Small intestine (tissue), 7 donors: ENCODE data around the gene TOB2. TPM values are rescaled to one million over a fixed set of nuclear protein-coding genes. Genes with fewer than 3 reads are reported as not detected.

ENCODE experiments used
- DNase-seq, 2 donors: peaks; one replicate each; pipeline versions ENCODE4 v3.0.0 to v3.0.0-alpha.2; 2013
- FAIRE-seq: peaks from 2 replicates; lab custom pipeline; 2012; peaks lifted over from hg19 to GRCh38; lab: Jason Lieb, UNC
- H3K27ac ChIP-seq, 3 donors: one replicate each; pipeline ENCODE4 v1.5.1; 2013; ENCODE audit warnings: low read length in 2 of 3, mild to moderate bottlenecking in 2 of 3, control low read depth in 1 of 3, inconsistent platforms in 1 of 3, low read depth in 1 of 3, moderate library complexity in 1 of 3
- H3K27me3 ChIP-seq, 3 donors: one replicate each; pipeline ENCODE4 v1.6.1; 2013; ENCODE audit warnings: low read length in 3 of 3, inconsistent platforms in 1 of 3; ENCODE audit not compliant: control insufficient read depth in 3 of 3, insufficient read depth in 3 of 3
- H3K36me3 ChIP-seq, 3 donors: one replicate each; pipeline ENCODE4 v1.6.1; 2013; ENCODE audit warnings: low read length in 3 of 3, inconsistent platforms in 1 of 3, low read depth in 1 of 3, mild to moderate bottlenecking in 1 of 3, moderate library complexity in 1 of 3; ENCODE audit not compliant: control insufficient read depth in 3 of 3, insufficient read depth in 2 of 3
- H3K4me1 ChIP-seq, 3 donors: one replicate each; pipeline ENCODE4 v1.6.1; 2013; ENCODE audit warnings: low read length in 2 of 3, inconsistent platforms in 1 of 3, low read depth in 1 of 3, mild to moderate bottlenecking in 1 of 3, moderate library complexity in 1 of 3; ENCODE audit not compliant: control insufficient read depth in 3 of 3, insufficient read depth in 2 of 3
- H3K4me3 ChIP-seq, 3 donors: one replicate each; pipeline ENCODE4 v1.5.1; 2013; ENCODE audit warnings: low read length in 3 of 3, control low read depth in 1 of 3, inconsistent platforms in 1 of 3, low read depth in 1 of 3, mild to moderate bottlenecking in 1 of 3, moderate library complexity in 1 of 3
- H3K9me3 ChIP-seq, 2 donors: one replicate each; pipeline ENCODE4 v1.6.1; 2013; ENCODE audit warnings: low read depth in 1 of 2, low read length in 1 of 2; ENCODE audit not compliant: control insufficient read depth in 2 of 2, insufficient read depth in 1 of 2
- WGBS, 3 donors: extraction: QIAGEN DNeasy Blood & Tissue Kit; methylation state at CpG; one replicate each; pipeline ENCODE4 v1.1.7; 2013; 5-methylcytosine and 5-hydroxymethylcytosine counted together
- polyA plus RNA-seq, 4 donors: library from polyadenylated mRNA; stranded (reverse) in 3 of 4; unstranded in 1 of 4; fragments of 200-250 nt in 3 of 4; fragments of 120-200 nt in 1 of 4; gene quantifications; one replicate each; pipeline versions ENCODE4 v1.2.1 to v1.2.3, GENCODE V29; 2013
- donor health status: healthy with polysubstance abuse.
- donor health status: control.
- donor health status: control.
- donor health status: Bipolar disorder and iron deficiency.
- donor health status: healthy.

Gene TOB2
- polyA plus RNA-seq, 4 donors, result 15.1 to 63.9 (median 26.5) TPM

- Histone ChIP-seq H3K36me3 (peaks cover 11 to 48% (median 12%) of the 10 kb centered on the region in 3 donors), H3K4me1 (peaks cover 0 to 10% (median 2%) of the 10 kb centered on the region in 3 donors), H3K9me3 (no peaks in the 10 kb centered on the region), H3K27me3 (no peaks in the 10 kb centered on the region), H3K4me3 (no peak overlapping the region), H3K27ac (no peak overlapping the region)
- peak; percentile 60 to 66 for DNase-seq
- 34 to 72% (median 54%) methylated on average over 19 of the region's 19 CpGs for WGBS, 3 donors
- no peak for FAIRE-seq
Observed at GRCh38 chr22:41397143-41397811, 49.3 kb downstream of the TOB2 start.

- no peak overlapping the region for H3K27ac ChIP-seq
Observed at GRCh38 chr22:41395531-41396240, 50.9 kb downstream of the TOB2 start.

GRCh38 chr22:41394012-41394356 is 52.6 kb downstream of the TOB2 start:
- Histone ChIP-seq H3K36me3 (peaks cover 11 to 60% (median 17%) of the 10 kb centered on the region in 3 donors), H3K27ac (peak overlapping the region in 1 of 3 donors; percentile 1), H3K9me3 (no peaks in the 10 kb centered on the region), H3K27me3 (no peaks in the 10 kb centered on the region), H3K4me1 (peaks cover 0 to 9% (median 0%) of the 10 kb centered on the region in 3 donors), H3K4me3 (no peak overlapping the region)
- DNase-seq (no peak), FAIRE-seq (no peak)
- 93 to 96% (median 93%) methylated on average over 11 of the region's 11 CpGs for WGBS, 3 donors

More at GRCh38 chr22:41395531-41396240, 50.9 kb downstream of the TOB2 start:
- Histone ChIP-seq H3K36me3 (peaks cover 11 to 53% (median 17%) of the 10 kb centered on the region in 3 donors), H3K9me3 (no peaks in the 10 kb centered on the region), H3K4me3 (no peak overlapping the region), H3K27me3 (no peaks in the 10 kb centered on the region), H3K4me1 (peaks cover 0 to 9% (median 0%) of the 10 kb centered on the region in 3 donors)
- 94% methylated on average over 37 of the region's 37 CpGs for WGBS, 3 donors
- no peak for DNase-seq
- no peak for FAIRE-seq

GRCh38 chr22:41387341-41387740 is 59.3 kb downstream of the TOB2 start:
- FAIRE-seq (no peak), DNase-seq (no peak)
- H3K27ac ChIP-seq, result no peak overlapping the region
- H3K9me3 ChIP-seq, result no peaks in the 10 kb centered on the region
- WGBS, 3 donors, result 89 to 97% (median 94%) methylated on average over 7 of the region's 7 CpGs
- H3K27me3 ChIP-seq, result no peaks in the 10 kb centered on the region
- H3K4me3 ChIP-seq, result no peak overlapping the region
- H3K4me1 ChIP-seq, result peaks cover 0 to 13% (median 0%) of the 10 kb centered on the region in 3 donors
- peaks cover 3 to 31% (median 5%) of the 10 kb centered on the region in 3 donors for H3K36me3 ChIP-seq

- Histone ChIP-seq H3K36me3 (peaks cover 0 to 19% (median 3%) of the 10 kb centered on the region in 3 donors), H3K27me3 (no peaks in the 10 kb centered on the region), H3K27ac (no peak overlapping the region), H3K4me1 (peaks cover 0 to 28% (median 0%) of the 10 kb centered on the region in 3 donors), H3K9me3 (no peaks in the 10 kb centered on the region), H3K4me3 (no peak overlapping the region)
- no peak for DNase-seq
- no peak for FAIRE-seq
Observed at GRCh38 chr22:41384128-41384527, 62.5 kb downstream of the TOB2 start.

Other genes starting within 250 kb of the TOB2 start
- 10 to 100 TPM; 10.1 to 16.2 (median 13.4) TPM for gene L3MBTL2, start 241.5 kb downstream of the TOB2 start, polyA plus RNA-seq
- gene CHADL, start 205.9 kb downstream of the TOB2 start, polyA plus RNA-seq, result 1 to 10 TPM in 2 of 4 donors, under 1 TPM in 1, not detected in 1; 0.54 to 2.3 (median 1.4) TPM
- 10 to 100 TPM; 27.5 to 62.3 (median 34.0) TPM for gene RANGAP1, start 160.6 kb downstream of the TOB2 start, polyA plus RNA-seq
- gene ZC3H7B, start 145.3 kb downstream of the TOB2 start, polyA plus RNA-seq, result 10 to 100 TPM; 14.6 to 53.5 (median 33.4) TPM
- 10 to 100 TPM in 2 of 4 donors, 1 to 10 TPM in 2; 6.1 to 11.8 (median 9.4) TPM for gene TEF, start 64.9 kb downstream of the TOB2 start, polyA plus RNA-seq
- gene PHF5A, start 21.9 kb upstream of the TOB2 start, polyA plus RNA-seq, result 10 to 100 TPM; 39.6 to 62.7 (median 55.3) TPM
- 100 to 1,000 TPM; 126 to 294 (median 217) TPM for gene ACO2, start 22.3 kb upstream of the TOB2 start, polyA plus RNA-seq
- 10 to 100 TPM in 2 of 4 donors, 1 to 10 TPM in 2; 2.7 to 18.2 (median 9.5) TPM for gene POLR3H, start 97.7 kb upstream of the TOB2 start, polyA plus RNA-seq
- gene CSDC2, start 114.2 kb upstream of the TOB2 start, polyA plus RNA-seq, result 1 to 10 TPM in 2 of 4 donors, under 1 TPM in 2; 0.45 to 2.7 (median 1.3) TPM
- gene PMM1, start 143.0 kb upstream of the TOB2 start, polyA plus RNA-seq, result 100 to 1,000 TPM in 2 of 4 donors, 10 to 100 TPM in 2; 45.5 to 125 (median 90.4) TPM
- 10 to 100 TPM; 16.5 to 33.4 (median 21.4) TPM for gene DESI1, start 174.2 kb upstream of the TOB2 start, polyA plus RNA-seq
- 100 to 1,000 TPM; 138 to 248 (median 166) TPM for gene XRCC6, start 174.5 kb upstream of the TOB2 start, polyA plus RNA-seq
- gene SNU13, start 242.1 kb upstream of the TOB2 start, polyA plus RNA-seq, result 100 to 1,000 TPM in 3 of 4 donors, 10 to 100 TPM in 1; 82.1 to 149 (median 113) TPM